ENCODE measurements around the gene ETS1.
A peak's percentile ranks its signal among the peaks of the same experiment; 100 is the strongest.

ETS1 gene

DNA sequence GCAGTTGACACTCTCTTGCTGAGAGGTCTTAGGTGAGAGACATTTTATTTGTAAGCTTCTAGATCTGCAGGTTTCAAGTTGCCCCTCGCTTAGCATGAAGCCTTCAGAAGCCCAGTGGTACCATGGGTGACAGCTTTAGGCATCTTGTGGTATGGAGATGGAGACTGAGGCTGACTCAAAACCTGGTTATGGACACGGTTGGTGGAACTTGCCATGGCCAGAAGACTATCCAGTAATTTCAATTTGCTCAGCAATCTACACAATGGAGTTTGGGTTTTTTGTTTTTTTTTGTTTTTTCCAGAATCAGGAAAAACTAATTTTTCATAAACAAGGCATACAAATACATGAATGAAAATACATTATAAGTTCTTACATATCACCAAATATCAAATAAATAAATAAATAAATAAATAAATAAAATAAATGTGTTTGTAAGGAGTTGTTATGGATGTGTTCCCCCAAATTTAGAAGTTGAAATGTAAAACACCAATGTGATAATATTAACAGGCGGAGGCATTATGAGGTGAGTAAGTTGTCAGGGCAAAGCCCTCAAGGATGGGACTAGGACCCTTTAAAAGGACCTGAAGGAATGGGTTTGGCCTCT, 22.6 kb downstream of the ETS1 start:
- TF ChIP-seq, protein P1, sequence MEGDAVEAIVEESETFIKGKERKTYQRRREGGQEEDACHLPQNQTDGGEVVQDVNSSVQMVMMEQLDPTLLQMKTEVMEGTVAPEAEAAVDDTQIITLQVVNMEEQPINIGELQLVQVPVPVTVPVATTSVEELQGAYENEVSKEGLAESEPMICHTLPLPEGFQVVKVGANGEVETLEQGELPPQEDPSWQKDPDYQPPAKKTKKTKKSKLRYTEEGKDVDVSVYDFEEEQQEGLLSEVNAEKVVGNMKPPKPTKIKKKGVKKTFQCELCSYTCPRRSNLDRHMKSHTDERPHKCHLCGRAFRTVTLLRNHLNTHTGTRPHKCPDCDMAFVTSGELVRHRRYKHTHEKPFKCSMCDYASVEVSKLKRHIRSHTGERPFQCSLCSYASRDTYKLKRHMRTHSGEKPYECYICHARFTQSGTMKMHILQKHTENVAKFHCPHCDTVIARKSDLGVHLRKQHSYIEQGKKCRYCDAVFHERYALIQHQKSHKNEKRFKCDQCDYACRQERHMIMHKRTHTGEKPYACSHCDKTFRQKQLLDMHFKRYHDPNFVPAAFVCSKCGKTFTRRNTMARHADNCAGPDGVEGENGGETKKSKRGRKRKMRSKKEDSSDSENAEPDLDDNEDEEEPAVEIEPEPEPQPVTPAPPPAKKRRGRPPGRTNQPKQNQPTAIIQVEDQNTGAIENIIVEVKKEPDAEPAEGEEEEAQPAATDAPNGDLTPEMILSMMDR (IDR thresholded peaks at IDR 0.05; ENCODE audit: low read depth, low read length, missing control alignments) = no peak
- no peak for DNase-seq (ENCODE audit: extremely low read depth, low read depth)
- no peak overlapping the region for H3K4me3 ChIP-seq (replicated peaks; ENCODE audit: low read depth, low read length)

DNA sequence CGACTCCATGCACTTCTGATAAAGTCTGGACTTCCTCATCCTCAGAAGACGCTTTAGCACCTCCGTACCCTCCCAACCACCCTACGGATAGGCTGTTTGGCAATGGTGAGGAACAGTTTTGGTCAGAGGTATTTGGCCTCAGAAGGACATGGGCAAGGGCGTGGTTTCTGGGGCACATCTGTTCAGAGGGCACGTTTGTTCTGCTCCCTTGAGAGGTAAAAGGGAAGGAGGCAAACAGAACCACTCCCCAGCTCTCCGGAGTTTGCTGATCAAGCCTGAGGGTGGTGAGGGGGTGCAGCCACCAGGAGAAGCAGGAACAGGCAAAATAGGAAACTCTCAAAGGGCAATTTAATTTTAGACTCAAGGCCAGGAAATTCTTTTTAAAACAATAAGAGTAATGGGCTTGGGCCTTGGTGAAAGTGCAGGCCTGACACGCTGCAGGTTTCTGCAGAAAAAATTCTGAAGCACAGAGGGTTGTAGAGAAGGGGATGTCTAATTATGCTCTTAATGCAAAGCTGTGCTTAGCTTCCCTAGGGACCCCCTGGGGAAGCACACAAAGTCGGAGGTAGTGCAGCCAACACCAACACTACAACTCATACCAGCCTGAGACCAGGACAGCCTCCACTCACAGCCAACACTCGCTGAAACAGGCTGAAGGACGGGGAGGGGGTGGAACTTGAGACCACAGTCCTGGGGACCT, 23.3 kb downstream of the ETS1 start:
- no peak overlapping the region for H3K4me3 ChIP-seq (replicated peaks; ENCODE audit: low read depth, low read length)
- TF ChIP-seq, protein P1 (IDR thresholded peaks at IDR 0.05; ENCODE audit: low read depth, low read length, missing control alignments) = no peak
- DNase-seq (ENCODE audit: extremely low read depth, low read depth) = no peak

DNA sequence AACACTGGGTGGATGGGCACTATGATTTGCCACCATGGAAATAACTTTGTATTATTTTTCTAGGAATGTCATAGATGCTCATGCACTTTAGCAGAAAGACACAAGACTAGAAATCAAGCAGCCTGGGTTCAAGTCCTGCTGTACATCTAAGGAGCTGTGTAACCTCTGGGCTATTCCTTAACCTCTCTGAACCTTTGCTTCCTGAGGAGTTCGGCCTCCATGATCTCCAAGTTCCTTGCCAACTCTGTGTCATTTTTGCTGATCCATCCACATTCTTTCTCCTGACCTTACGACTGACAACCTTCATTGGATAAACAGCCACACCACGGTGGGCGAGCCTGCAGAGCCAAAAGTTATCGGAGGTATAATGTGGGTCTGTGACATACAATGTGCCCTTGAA, 24.1 kb downstream of the ETS1 start:
- DNase-seq (ENCODE audit: extremely low read depth, low read depth) = no peak
- H3K4me3 ChIP-seq (replicated peaks; ENCODE audit: low read depth, low read length) = no peak overlapping the region
- TF ChIP-seq, protein P1 (IDR thresholded peaks at IDR 0.05; ENCODE audit: low read depth, low read length, missing control alignments) = no peak

DNA sequence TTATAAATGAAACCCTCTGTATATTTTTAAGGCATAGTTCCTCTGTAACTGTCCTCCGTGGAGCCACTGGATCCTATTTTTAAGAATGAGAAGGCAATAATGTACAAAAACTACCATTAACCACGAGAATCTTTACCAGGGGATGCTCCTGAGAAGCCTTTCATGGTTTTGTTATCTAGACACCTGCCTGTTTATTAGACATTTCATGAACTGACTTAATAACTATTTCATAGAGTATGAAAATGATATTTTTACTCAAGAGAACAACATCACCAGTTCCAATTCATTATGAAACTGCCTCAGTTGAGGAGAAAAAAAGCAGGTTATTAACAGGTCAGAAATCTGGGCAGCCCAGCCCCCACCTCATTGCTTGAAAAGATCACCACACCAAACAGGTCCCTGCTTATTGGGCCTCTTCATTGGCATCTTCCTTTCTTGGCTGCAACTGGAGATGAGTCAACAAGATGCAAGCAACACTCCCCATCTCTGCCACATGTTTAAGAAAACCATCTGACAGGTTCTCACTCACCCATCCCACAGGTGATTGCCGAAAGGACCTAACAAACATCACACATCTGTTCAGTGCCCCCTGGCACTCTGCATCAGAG, 27.8 kb downstream of the ETS1 start:
- no peak overlapping the region for H3K4me3 ChIP-seq (replicated peaks; ENCODE audit: low read depth, low read length)
- DNase-seq (ENCODE audit: extremely low read depth, low read depth) = no peak
- TF ChIP-seq, protein P1 (IDR thresholded peaks at IDR 0.05; ENCODE audit: low read depth, low read length, missing control alignments) = no peak

DNA sequence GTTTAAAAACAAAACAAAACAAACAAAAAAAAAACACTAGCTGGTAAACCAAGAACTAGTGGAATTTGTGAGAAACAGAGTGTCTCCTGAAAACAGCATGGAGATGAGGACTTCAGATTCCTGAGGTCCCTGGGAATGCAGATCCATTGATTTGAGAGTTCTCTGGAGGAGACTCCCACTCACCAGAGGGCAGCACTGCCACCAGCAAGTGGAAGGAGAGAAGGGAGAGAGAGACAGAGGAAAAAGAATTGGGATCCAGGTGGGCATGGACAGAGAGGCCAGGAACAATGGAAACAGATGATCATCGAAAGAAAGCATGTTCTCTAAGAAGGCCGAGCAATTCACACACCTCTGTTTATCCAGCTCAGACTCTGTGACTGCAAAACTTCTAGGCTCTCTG, 31.8 kb downstream of the ETS1 start:
- TF ChIP-seq, protein P1 (IDR thresholded peaks at IDR 0.05; ENCODE audit: low read depth, low read length, missing control alignments) = peak; percentile 55
- no peak for DNase-seq (ENCODE audit: extremely low read depth, low read depth)
- H3K4me3 ChIP-seq (replicated peaks; ENCODE audit: low read depth, low read length) = no peak overlapping the region

DNA sequence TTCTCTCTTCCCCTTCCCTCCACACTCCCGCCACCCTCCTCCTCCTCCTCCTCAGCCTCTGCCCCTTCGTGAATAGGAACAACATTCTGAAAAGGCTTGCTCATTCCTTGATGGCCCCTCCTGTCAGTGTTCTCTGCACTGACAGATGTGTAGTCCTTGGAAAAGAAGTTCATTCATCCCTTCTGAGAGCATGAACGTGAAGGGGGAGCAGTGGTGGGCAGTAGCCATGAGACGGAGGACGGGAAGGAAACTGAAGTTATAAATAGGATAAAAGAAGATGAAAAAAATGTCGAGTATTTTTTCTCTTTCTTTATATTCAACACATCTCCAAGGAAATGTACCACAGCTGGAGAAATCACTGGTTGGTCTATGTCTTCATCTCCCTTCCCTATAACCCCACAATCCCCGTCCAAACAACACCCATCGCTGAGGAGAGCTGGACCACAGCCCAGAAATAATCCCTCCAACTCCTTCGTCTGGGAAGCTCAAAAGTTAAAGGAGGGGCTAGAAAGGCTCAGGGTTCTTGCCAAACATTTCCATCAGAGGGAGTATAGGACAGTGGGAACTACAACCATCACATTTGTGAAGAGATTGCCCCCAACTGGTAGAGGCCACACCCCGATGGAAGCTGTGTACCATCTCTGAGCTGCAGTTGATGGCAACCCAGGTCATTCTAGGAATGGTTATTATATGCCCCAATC, 33.5 kb downstream of the ETS1 start:
- TF ChIP-seq, protein P1 (IDR thresholded peaks at IDR 0.05; ENCODE audit: low read depth, low read length, missing control alignments) = peak; percentile 45
- no peak overlapping the region for H3K4me3 ChIP-seq (replicated peaks; ENCODE audit: low read depth, low read length)

More for the DNA sequence above, 33.5 kb downstream of the ETS1 start:
- DNase-seq (ENCODE audit: extremely low read depth, low read depth) = no peak

All from HFF-Myc (cell line).